Progenitor cell of endocrine pancreas (in vitro differentiated cells): ENCODE results near the gene XIST. TPM values are rescaled to one million over a fixed set of nuclear protein-coding genes. Genes with fewer than 3 reads are reported as not detected.
A peak's percentile ranks its signal among the peaks of the same experiment; 100 is the strongest.

Experiments used
- DNase-seq: peaks from one replicate; pipeline ENCODE4 v3.0.0; 2021; ENCODE audit warnings: low spot score; ENCODE audit not compliant: unreplicated experiment
- H3K27ac Mint-ChIP-seq: 2 replicates; pipeline ENCODE4 v1.8.0; 2021; ENCODE audit warnings: mild to moderate bottlenecking, moderate library complexity, mixed read lengths
- H3K27me3 Mint-ChIP-seq: 2 replicates; pipeline ENCODE4 v1.8.0; 2021; ENCODE audit warnings: mixed read lengths
- H3K36me3 Mint-ChIP-seq: 2 replicates; pipeline ENCODE4 v1.8.0; 2022; ENCODE audit warnings: mixed read lengths; ENCODE audit not compliant: insufficient read depth
- H3K4me1 Mint-ChIP-seq: 2 replicates; pipeline ENCODE4 v1.8.0; 2021; ENCODE audit warnings: low read depth, mixed read lengths
- H3K4me3 Mint-ChIP-seq: 2 replicates; pipeline ENCODE4 v1.8.0; 2021; ENCODE audit warnings: low read depth, mild to moderate bottlenecking, moderate library complexity, mixed read lengths
- H3K9me3 Mint-ChIP-seq: 2 replicates; pipeline ENCODE4 v1.8.0; 2021; ENCODE audit warnings: low read depth, mixed read lengths
- total RNA-seq: library from RNA; stranded (reverse); gene quantifications from 2 replicates; pipeline ENCODE4 v1.2.1, GENCODE V29; 2021
- TF ChIP-seq, protein P1 (sequence below): fragments of 200-600 bp; sonication (generic); IDR thresholded peaks from one replicate; pipeline ENCODE4 v1.5.0; 2021; ENCODE audit warnings: antibody characterized with exemption, mild to moderate bottlenecking; ENCODE audit not compliant: unreplicated experiment

The XIST gene
- total RNA-seq, 1 donor from 2014 or later, result not detected

DNA sequence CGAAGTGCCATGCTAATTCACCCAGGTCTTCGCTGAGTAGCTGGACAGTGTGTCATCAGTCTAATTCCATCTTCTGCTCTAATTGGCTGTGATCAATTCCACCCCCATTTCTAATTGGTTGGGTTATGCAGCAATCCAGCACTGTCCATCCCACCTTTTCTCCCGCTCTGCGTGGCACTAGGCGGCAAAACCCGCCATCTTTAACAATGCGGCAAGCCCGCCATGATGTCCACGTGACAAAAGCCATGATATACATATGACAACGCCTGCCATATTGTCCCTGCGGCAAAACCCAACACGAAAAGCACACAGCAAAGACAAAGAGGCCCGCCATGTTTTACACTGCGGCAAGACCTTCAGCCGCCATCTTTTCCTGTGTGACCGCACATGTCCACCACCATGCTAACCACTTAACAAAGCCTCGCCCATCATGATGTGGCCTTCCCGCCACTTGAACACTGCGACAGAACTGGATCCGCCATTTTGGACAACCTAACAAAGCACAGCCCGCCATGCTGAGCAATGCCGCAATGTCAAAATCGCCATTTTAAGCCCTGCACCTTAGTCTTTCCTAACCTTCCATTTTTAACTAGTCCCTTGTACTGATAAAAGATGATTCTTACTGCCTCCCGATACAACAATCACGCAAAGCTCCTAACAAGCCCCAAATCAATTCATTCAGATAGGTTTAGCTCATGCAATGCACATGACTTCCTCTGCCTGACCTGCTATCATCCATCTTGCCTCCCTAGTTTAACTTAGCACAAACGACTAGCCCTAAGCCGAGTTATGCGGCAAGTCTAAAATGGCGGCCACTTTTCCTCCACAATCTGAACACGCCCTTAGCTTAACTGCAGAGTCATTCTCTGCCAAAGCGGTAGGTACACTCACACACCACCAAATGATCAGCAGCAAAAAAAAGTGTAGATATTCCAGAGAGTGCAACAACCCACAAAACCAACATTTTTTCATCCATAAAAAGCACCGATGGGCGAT is 1.2 kb downstream of the XIST start:
- DNase-seq, result no peak
- Mint-ChIP-seq H3K4me3 (no peak overlapping the region), H3K36me3 (no peaks in the 10 kb centered on the region), H3K27me3 (no peaks in the 10 kb centered on the region), H3K9me3 (peaks cover 5% of the 10 kb centered on the region), H3K27ac (no peak overlapping the region), H3K4me1 (no peaks in the 10 kb centered on the region)
- TF ChIP-seq, protein P1, sequence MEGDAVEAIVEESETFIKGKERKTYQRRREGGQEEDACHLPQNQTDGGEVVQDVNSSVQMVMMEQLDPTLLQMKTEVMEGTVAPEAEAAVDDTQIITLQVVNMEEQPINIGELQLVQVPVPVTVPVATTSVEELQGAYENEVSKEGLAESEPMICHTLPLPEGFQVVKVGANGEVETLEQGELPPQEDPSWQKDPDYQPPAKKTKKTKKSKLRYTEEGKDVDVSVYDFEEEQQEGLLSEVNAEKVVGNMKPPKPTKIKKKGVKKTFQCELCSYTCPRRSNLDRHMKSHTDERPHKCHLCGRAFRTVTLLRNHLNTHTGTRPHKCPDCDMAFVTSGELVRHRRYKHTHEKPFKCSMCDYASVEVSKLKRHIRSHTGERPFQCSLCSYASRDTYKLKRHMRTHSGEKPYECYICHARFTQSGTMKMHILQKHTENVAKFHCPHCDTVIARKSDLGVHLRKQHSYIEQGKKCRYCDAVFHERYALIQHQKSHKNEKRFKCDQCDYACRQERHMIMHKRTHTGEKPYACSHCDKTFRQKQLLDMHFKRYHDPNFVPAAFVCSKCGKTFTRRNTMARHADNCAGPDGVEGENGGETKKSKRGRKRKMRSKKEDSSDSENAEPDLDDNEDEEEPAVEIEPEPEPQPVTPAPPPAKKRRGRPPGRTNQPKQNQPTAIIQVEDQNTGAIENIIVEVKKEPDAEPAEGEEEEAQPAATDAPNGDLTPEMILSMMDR, result no peak

DNA sequence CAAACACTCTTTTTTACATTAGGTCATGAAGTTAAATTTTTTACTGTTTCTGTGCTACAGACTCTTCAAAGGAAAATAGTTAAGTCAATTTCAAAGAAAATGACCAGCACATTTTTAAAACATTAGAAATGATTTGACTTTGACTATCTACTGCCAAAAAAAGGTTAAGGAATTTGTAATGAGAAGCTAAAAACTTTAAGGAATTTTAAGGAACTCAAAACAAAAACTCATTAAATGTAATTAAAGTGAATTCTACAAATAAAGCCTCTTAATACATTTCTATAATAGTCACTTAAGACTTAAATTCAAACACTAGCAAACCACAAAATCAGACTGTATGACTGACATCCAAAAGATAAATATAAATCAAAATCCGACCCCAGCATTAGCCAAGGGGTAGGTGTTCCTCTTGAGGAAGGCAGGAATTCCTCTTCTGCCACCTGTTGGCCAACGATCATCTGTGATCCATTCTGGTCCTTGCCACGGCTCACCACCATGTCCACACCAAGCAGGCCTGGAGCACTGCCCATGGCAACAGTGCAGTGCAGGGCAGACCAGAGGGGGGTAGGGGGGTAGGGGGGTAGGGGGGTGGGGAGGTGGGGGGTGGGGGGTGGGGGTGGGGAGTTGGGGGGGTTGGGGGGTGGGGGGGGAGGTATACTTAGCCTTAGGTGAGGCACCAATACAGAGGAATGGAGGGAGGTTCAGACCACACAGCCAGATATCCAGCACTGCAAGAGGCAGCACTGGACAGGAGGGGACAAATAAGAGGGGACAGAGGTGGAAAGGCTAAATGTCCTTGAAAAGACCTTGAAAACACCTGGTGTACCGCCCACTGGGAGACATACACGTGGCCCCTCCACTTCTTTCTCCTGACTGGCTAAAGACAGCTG is 2.1 kb downstream of the XIST start:
- TF ChIP-seq, protein P1, result peak; percentile 42
- H3K4me3 Mint-ChIP-seq, result no peak overlapping the region
- H3K27ac Mint-ChIP-seq, result no peak overlapping the region
- no peaks in the 10 kb centered on the region for H3K36me3 Mint-ChIP-seq
- no peaks in the 10 kb centered on the region for H3K4me1 Mint-ChIP-seq
- no peaks in the 10 kb centered on the region for H3K27me3 Mint-ChIP-seq
- H3K9me3 Mint-ChIP-seq, result peaks cover 5% of the 10 kb centered on the region
- DNase-seq, result no peak

DNA sequence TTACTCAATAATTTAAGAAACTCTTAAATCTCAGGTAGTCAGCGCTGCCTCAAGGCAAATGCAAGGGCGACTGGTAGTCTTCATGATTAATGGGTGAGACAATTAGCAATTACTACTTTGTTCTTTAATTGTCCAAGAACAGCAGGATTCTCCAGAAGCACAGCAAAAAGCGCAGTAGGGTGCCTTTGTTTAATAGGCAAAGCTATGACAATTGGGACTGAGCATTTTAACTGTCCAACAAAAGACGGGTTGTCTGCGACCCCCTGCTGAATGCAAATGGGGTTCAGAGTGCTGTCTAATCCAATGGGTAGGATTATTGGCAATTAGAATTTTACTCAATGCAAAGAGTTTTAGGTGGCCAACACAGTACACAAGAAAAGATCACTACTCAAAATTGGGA is 3.4 kb downstream of the XIST start:
- Mint-ChIP-seq H3K36me3 (no peaks in the 10 kb centered on the region), H3K27me3 (no peaks in the 10 kb centered on the region), H3K9me3 (peaks cover 5% of the 10 kb centered on the region), H3K4me3 (no peak overlapping the region), H3K27ac (no peak overlapping the region), H3K4me1 (no peaks in the 10 kb centered on the region)
- no peak for DNase-seq
- TF ChIP-seq, protein P1, result no peak

DNA sequence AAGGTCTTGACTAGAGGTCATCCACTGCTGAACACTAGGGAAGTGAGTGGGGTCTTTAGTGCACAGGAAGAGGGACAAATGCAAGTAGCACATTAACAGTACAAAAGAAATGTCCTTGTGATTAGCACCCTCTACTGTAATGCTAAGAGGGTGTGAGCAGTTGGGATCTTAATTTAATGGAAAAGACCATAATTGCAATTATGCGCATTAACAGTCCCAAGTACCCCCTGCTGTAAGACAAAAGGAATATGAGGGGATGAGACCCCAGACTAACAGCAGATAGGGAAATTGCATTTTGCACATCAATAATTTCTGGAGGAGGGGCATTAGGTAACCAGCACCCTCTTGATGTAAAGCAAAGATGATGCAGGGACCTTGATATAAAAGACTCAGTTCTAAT is 4.5 kb downstream of the XIST start:
- Mint-ChIP-seq H3K27me3 (no peaks in the 10 kb centered on the region), H3K4me3 (no peak overlapping the region), H3K4me1 (no peaks in the 10 kb centered on the region), H3K27ac (no peak overlapping the region), H3K9me3 (peaks cover 5% of the 10 kb centered on the region), H3K36me3 (no peaks in the 10 kb centered on the region)
- TF ChIP-seq, protein P1, result no peak
- no peak for DNase-seq

DNA sequence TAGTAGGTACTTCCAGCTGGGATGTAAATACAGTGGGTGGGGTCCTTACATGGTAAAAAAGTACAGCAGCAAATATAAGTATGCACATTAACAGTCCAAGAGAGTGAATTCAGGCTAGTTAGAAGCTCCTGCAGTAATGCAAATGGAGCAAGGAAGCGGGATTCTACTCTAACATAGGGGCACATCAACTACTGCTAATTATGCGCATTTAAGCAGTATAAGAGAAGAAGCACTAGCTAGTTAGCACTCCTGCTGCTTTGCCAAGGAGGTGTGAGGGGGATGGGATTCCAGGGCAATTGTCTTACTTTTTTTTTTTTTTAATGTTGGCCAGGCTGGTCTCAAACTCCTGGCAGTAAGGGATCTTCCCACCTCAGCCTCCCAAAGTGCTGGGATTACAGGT is 5.4 kb downstream of the XIST start:
- TF ChIP-seq, protein P1, result no peak
- no peak for DNase-seq

More for the DNA sequence above, 5.4 kb downstream of the XIST start:
- H3K36me3 Mint-ChIP-seq, result no peaks in the 10 kb centered on the region
- H3K27me3 Mint-ChIP-seq, result no peaks in the 10 kb centered on the region
- no peak overlapping the region for H3K27ac Mint-ChIP-seq
- peaks cover 5% of the 10 kb centered on the region for H3K9me3 Mint-ChIP-seq
- H3K4me3 Mint-ChIP-seq, result no peak overlapping the region
- H3K4me1 Mint-ChIP-seq, result no peaks in the 10 kb centered on the region
